Choroid plexus epithelial cell (primary cell): Measurements from ENCODE around the gene RP2.

Experiments
- DNase-seq: peaks from one replicate; pipeline ENCODE4 v3.0.0-alpha.2; 2010; ENCODE audit warnings: low read depth
- H3K4me3 ChIP-seq: 2 replicates; pipeline ENCODE4 v1.5.1; 2011; ENCODE audit warnings: low read depth, mild to moderate bottlenecking, control low read depth, low read length, moderate library complexity
- TF ChIP-seq, protein P1 (sequence below): conservative IDR thresholded peaks from 2 replicates; pipeline ENCODE4 v1.5.1; 2011; ENCODE audit warnings: low read depth, mild to moderate bottlenecking, control low read depth, inconsistent platforms, low read length, moderate library complexity

Gene RP2

DNA sequence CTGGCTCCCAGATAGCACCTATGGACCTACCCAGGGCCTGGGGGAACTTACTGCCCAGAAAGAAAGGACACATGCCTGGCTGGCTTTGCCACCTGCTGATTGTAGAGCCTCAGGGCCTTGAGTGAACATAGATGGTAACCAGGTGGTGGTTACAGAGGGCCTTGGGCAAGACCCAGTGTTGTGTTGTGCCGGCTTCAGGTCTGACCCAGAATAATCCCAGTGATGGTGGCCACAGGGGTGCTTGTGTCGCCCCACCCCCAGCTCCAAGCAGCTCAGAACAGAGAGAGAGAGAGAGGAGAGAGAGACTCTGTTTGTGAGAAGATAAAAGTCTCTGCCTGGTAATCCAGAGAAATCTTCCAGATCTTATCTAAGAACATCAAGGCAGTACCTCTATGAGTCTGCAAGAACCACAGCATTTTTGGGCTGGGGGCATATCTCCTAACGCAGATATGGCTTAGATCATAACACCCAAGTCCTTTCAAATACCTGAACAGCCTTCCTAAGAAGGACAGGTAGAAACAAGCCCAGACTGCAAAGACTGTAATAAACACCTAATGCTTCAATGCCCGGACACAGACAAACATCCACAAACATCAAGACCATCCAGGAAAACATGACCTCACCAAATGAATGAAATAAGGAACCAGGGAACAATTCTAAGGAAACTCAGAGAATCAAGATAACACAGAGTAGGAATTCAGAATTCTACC, 16.3 kb upstream of the RP2 start:
- TF ChIP-seq, protein P1, sequence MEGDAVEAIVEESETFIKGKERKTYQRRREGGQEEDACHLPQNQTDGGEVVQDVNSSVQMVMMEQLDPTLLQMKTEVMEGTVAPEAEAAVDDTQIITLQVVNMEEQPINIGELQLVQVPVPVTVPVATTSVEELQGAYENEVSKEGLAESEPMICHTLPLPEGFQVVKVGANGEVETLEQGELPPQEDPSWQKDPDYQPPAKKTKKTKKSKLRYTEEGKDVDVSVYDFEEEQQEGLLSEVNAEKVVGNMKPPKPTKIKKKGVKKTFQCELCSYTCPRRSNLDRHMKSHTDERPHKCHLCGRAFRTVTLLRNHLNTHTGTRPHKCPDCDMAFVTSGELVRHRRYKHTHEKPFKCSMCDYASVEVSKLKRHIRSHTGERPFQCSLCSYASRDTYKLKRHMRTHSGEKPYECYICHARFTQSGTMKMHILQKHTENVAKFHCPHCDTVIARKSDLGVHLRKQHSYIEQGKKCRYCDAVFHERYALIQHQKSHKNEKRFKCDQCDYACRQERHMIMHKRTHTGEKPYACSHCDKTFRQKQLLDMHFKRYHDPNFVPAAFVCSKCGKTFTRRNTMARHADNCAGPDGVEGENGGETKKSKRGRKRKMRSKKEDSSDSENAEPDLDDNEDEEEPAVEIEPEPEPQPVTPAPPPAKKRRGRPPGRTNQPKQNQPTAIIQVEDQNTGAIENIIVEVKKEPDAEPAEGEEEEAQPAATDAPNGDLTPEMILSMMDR, result no peak
- DNase-seq, result no peak
- H3K4me3 ChIP-seq, result no peak overlapping the region

DNA sequence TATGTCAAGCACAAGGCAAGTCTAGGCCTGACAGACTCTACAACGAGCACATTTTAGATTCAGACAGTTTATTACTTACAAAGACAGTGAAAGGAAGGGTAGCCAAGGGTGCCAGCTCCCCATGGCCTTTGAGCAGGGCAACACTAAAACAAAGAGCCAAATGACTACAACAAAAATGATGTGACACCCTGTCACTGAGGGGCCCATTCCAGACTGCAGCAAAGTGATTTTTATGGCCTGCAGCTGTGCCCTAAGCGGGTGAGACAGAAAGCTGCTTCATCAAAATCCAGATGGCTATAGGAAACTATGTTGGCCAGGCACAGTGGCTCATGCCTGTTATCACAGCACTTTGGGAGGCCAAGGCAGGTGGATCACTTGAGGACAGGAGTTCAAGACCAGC, 13.4 kb upstream of the RP2 start:
- TF ChIP-seq, protein P1, result no peak
- H3K4me3 ChIP-seq, result no peak overlapping the region
- no peak for DNase-seq

DNA sequence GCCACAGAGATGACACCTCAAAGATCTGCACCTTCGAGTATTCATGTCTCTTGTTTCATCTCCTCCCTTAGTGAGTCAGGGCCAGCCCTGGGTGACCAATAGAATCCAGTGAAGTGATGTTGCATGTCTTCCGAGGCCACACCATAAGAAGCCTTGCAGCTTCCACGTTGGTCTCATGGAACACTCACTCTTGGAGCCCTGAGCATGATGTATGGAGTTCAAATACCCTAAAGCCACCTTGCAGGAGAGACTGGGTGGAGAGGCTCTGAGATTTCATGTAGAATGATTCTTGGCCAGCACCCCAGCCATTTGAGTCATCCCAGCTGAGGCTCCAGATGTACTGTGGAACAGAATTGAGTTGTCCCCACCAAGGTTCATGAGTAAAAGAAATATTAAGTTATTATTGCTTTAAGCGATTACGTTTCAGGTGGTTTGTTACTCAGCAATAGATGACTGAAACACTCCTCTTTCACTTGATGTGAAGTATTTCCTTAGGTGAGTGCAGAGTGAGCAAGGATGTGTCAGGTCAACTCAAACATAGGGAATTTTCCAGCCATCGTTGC, 5.0 kb upstream of the RP2 start:
- DNase-seq, result peak; percentile 46
- TF ChIP-seq, protein P1, result no peak
- H3K4me3 ChIP-seq, result no peak overlapping the region

DNA sequence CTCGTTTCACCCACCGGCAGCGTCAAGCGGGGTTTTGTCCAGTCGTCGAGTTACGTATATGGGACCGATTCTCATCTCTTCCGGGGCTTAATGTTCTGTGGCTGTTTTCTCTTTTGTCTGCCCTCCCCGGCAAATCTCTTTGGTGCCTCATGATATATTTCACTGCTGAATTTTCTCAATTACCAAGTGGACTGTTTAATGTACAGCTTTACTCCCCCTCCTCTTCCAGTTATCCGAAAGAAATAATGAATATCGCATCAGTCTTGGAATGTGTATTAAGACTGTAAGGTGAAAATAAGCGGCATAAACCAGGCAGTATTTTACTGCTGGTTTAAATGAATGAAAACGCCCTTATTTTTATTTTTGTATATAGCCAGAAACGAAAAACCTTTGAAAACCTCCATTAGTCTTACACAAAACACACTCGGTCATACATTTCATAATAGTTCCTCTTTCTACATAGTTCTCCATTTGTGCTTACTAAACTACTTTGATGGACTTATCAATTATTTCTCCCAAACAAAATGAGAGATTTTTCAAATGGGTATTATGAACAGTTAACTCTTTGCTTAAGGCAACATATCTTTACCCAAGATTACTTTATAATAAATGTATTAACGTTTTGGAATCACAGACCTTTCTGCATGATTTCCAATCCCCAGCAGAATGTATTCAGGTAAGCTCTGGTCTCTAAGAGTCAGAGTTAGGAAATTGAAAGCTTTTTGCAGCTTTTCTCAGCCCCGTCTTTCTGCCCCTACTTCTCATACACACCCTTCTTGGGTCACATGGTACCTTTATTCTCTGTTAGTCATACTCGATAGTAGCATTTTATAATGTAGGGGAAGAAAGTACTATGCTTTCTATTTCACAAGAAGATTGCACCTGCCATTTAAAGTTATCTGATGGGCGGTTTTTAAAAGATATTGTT, 979 bp downstream of the RP2 start:
- TF ChIP-seq, protein P1, result no peak
- H3K4me3 ChIP-seq, result peak overlapping the region; percentile 78
- peak; percentile 43 for DNase-seq

DNA sequence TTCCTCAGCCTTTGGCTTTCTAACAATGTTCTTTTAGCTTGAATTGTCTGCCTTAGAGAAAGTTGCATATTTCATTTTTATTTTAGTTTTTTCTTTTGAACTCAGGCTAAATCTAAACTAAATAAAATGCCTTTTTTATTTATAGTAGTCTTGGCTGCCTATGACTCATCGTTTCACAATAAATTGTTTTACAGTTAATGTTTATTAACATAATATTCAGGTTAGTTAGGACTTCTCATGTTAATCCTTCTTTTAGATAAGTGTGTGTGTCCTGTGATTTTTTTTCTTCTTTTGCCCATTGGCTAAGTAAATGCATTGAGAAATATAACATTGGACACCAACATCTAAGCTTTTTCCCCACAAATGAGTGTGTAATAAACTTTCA, 1.6 kb downstream of the RP2 start:
- no peak for DNase-seq
- H3K4me3 ChIP-seq, result peak overlapping the region; percentile 78
- TF ChIP-seq, protein P1, result no peak

DNA sequence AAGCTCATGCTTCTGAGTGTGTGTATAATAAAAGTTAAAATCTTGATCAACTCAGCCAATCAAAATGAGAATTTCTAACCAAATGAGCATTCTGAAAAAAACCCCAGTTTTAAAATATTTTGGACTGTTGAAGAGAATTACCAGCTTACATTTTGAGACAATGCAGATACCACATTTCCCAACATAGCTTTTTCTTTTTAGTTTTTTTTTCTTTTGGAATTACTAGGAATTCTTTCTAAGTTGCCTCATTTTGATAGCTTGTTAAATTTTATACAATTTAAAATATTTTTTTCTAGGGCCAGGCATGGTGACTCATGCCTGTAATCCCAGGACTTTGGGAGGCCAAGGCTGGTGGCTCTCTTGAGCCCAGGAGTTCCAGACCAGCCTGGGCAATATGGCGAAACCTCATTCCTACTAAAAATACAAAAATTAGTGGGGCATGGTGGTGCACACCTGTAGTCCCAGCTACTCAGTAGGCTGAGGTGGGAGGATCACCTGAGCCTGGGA, 2.2 kb downstream of the RP2 start:
- DNase-seq, result no peak
- H3K4me3 ChIP-seq, result no peak overlapping the region
- TF ChIP-seq, protein P1, result no peak
